ENCODE results near the gene DLGAP1.

DNA sequence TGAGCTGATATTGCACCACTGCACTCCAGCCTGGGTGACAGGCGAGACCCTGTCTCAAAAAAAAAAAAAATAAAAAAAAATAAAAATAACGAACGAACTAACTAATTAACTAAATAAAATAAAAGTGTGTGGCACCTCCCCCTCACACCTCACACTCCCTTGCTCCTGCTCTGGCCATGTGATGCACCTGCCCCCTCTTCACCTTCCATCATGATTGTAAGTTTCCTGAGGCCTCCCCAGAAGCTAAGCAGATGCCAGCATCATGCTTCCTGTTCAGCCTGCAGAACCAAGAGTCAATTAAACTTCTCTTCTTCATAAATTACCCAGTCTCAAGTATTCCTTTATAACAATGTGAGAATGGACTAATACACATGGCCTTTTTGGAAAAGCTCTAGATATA is 773.0 kb downstream of the DLGAP1 start:
- TF ChIP-seq CTCF (IDR thresholded peaks at IDR 0.05; ENCODE audit: low read depth, low read length) (no peak), EZH2phosphoT487 (IDR thresholded peaks at IDR 0.05; ENCODE audit: low read depth) (no peak)
